Tibial artery (tissue), 4 donors: ENCODE measurements around the gene STK32C.
"Not testable (repeated sequence)": the region's sequence is repeated elsewhere in the genome, so short reads cannot be mapped to it uniquely, and the experiment has no call there.

Experiments
- DNase-seq, 2 donors: peaks; one replicate each; pipeline ENCODE4 v3.0.0-alpha.2; 2019
- H3K27ac ChIP-seq, 2 donors: fragments of 200-600 bp; sonication (generic) in 1 of 2; 1 replicate in 1 of 2; 2 replicates in 1 of 2; pipeline ENCODE4 v1.5.1; 2018 to 2019; ENCODE audit warnings: mild to moderate bottlenecking in 1 of 2
- H3K27me3 ChIP-seq, 2 donors: fragments of 200-600 bp; sonication (generic) in 1 of 2; one replicate each; pipeline versions ENCODE4 v1.5.1 to v1.6.0; 2016 to 2019
- H3K36me3 ChIP-seq, 3 donors: fragments of 200-600 bp; sonication (generic) in 2 of 3; one replicate each; pipeline ENCODE4 v1.5.1; 2016 to 2019; ENCODE audit warnings: mild to moderate bottlenecking in 2 of 3
- H3K4me1 ChIP-seq, 4 donors: fragments of 200-600 bp; sonication (generic) in 2 of 4; 1 replicate in 3 of 4; 2 replicates in 1 of 4; pipeline ENCODE4 v1.5.1; 2016 to 2019
- H3K4me3 ChIP-seq, 2 donors: fragments of 200-600 bp; sonication (generic) in 1 of 2; 1 replicate in 1 of 2; 2 replicates in 1 of 2; pipeline ENCODE4 v1.5.1; 2018 to 2019; ENCODE audit warnings: mild to moderate bottlenecking in 2 of 2
- H3K9me3 ChIP-seq, 3 donors: fragments of 200-600 bp; sonication (generic) in 1 of 3; one replicate each; pipeline ENCODE4 v1.5.1; 2016 to 2019
- CTCF ChIP-seq, 2 experiments: fragments of 200-600 bp in 1 of 2; fragments of 450-650 bp in 1 of 2; IDR thresholded peaks; one replicate each; pipeline ENCODE4 v1.5.1; 2017 to 2019; ENCODE audit warnings: antibody characterized with exemption in 2 of 2, mild to moderate bottlenecking in 1 of 2, moderate library complexity in 1 of 2
- intact Hi-C: fragments of 100-400 bp; cut with DNase I; formaldehyde crosslinking; loops from one replicate; pipeline ENCODE4 v1.15.0; 2023; ENCODE audit warnings: low total_unique reads

STK32C gene

GRCh38 chr10:132225073-132225848, 82.5 kb downstream of the STK32C start:
- Histone ChIP-seq H3K27ac (no peak overlapping the region), H3K4me1 (no peaks in the 10 kb centered on the region), H3K9me3 (no peaks in the 10 kb centered on the region), H3K4me3 (no peak overlapping the region), H3K27me3 (peaks cover 0 to 3% of the 10 kb centered on the region in 2 donors), H3K36me3 (no peaks in the 10 kb centered on the region)
- no peak for TF ChIP-seq CTCF (IDR thresholded peaks at IDR 0.05)
- no peak for DNase-seq
- intact Hi-C loops = no loop called here

- Histone ChIP-seq H3K4me3 (no peak overlapping the region), H3K27ac (no peak overlapping the region), H3K4me1 (no peaks in the 10 kb centered on the region), H3K27me3 (peaks cover 0 to 3% of the 10 kb centered on the region in 2 donors), H3K9me3 (no peaks in the 10 kb centered on the region), H3K36me3 (no peaks in the 10 kb centered on the region)
- intact Hi-C loops = loop anchor here (5.0 kb wide), 1 partner anchor 233 kb away; no protein-coding TSS in a partner anchor
- no peak for TF ChIP-seq CTCF (IDR thresholded peaks at IDR 0.05)
- DNase-seq = no peak
These were observed 83.2 kb downstream of the STK32C start for GRCh38 chr10:132224343-132225072.

GRCh38 chr10:132223611-132224342, 84.0 kb downstream of the STK32C start:
- no peak for TF ChIP-seq CTCF (IDR thresholded peaks at IDR 0.05)
- Histone ChIP-seq H3K27ac (no peak overlapping the region), H3K27me3 (peaks cover 0 to 3% of the 10 kb centered on the region in 2 donors), H3K9me3 (no peaks in the 10 kb centered on the region), H3K36me3 (no peaks in the 10 kb centered on the region), H3K4me1 (no peaks in the 10 kb centered on the region), H3K4me3 (no peak overlapping the region)
- intact Hi-C loops = loop anchor here (2.0 to 5.0 kb wide), 2 partner anchors 131 to 234 kb away; no protein-coding TSS in a partner anchor
- DNase-seq = no peak

- Histone ChIP-seq H3K9me3 (no peaks in the 10 kb centered on the region), H3K4me3 (no peak overlapping the region), H3K36me3 (no peaks in the 10 kb centered on the region), H3K27ac (no peak overlapping the region), H3K27me3 (peaks cover 0 to 3% of the 10 kb centered on the region in 2 donors), H3K4me1 (no peaks in the 10 kb centered on the region)
- TF ChIP-seq CTCF (IDR thresholded peaks at IDR 0.05) = peak; percentile 77 to 85
- intact Hi-C loops = loop anchor here (2.0 to 5.0 kb wide), 2 partner anchors 132 to 234 kb away; no protein-coding TSS in a partner anchor
- DNase-seq = peak; percentile 70 to 82
These were observed 84.6 kb downstream of the STK32C start for GRCh38 chr10:132223156-132223590.

- no peak for DNase-seq
- Histone ChIP-seq H3K27ac (no peak overlapping the region), H3K9me3 (no peaks in the 10 kb centered on the region), H3K4me3 (no peak overlapping the region), H3K36me3 (no peaks in the 10 kb centered on the region), H3K4me1 (no peaks in the 10 kb centered on the region), H3K27me3 (peaks cover 0 to 3% of the 10 kb centered on the region in 2 donors)
- TF ChIP-seq CTCF (IDR thresholded peaks at IDR 0.05) = no peak
- intact Hi-C loops = loop anchor here (2.0 to 5.0 kb wide), 2 partner anchors 132 to 235 kb away; no protein-coding TSS in a partner anchor
These were observed 85.0 kb downstream of the STK32C start for GRCh38 chr10:132222726-132223125.

- intact Hi-C loops = loop anchor here (5.0 kb wide), 1 partner anchor 236 kb away; no protein-coding TSS in a partner anchor
- H3K9me3 ChIP-seq = peaks cover 0 to 10% (median 0%) of the 10 kb centered on the region in 3 donors
- H3K4me3 ChIP-seq, H3K4me1 ChIP-seq, H3K27ac ChIP-seq, DNase-seq, H3K27me3 ChIP-seq, H3K36me3 ChIP-seq: not testable (repeated sequence)
These were observed 86.8 kb downstream of the STK32C start for GRCh38 chr10:132220996-132221395.
